ENCODE results near the gene PGGT1B. TPM values are rescaled to one million over a fixed set of nuclear protein-coding genes. Genes with fewer than 3 reads are reported as not detected.

The PGGT1B gene
- total RNA-seq, 1 donor from 2014 or later: 49.9 TPM

- no peak for DNase-seq (ENCODE audit: low spot score)
Measured at GRCh38 chr5:115180165-115180709, 82.4 kb downstream of the PGGT1B start.

GRCh38 chr5:115179394-115180164, 83.1 kb downstream of the PGGT1B start:
- no peak for DNase-seq (ENCODE audit: low spot score)

GRCh38 chr5:115179030-115179393, 83.7 kb downstream of the PGGT1B start:
- DNase-seq (ENCODE audit: low spot score): no peak

- no peak for DNase-seq (ENCODE audit: low spot score)
Measured at GRCh38 chr5:115170929-115171510, 91.7 kb downstream of the PGGT1B start.

- no peak for DNase-seq (ENCODE audit: low spot score)
Measured at GRCh38 chr5:115170134-115170928, 92.3 kb downstream of the PGGT1B start.

- DNase-seq (ENCODE audit: low spot score): peak; percentile 92
Measured at GRCh38 chr5:115169487-115170133, 93.1 kb downstream of the PGGT1B start, which contains the start of gene TRIM36. Gene TRIM36, minus strand, starts transcription at chr5:115169908. Its CDS starts 274 bp downstream, at chr5:115169634.

- no peak for DNase-seq (ENCODE audit: low spot score)
Measured at GRCh38 chr5:115168829-115169486, 93.7 kb downstream of the PGGT1B start.

- no peak for DNase-seq (ENCODE audit: low spot score)
Measured at GRCh38 chr5:115166744-115167393, 95.8 kb downstream of the PGGT1B start.

- DNase-seq (ENCODE audit: low spot score): no peak
Measured at GRCh38 chr5:115165790-115166189, 96.9 kb downstream of the PGGT1B start.

- no peak for DNase-seq (ENCODE audit: low spot score)
Measured at GRCh38 chr5:115160975-115161475, 101.7 kb downstream of the PGGT1B start.

Other genes with a start within 250 kb of the PGGT1B start
- gene TRIM36, start 93.0 kb downstream of the PGGT1B start, total RNA-seq: 0.62 TPM
- 7.4 TPM for gene CCDC112, start 33.8 kb upstream of the PGGT1B start, total RNA-seq